Heart left ventricle (tissue), 13 donors: Measurements from ENCODE around the gene ADAMTS18.

Experiments used
- POLR2A ChIP-seq, 2 donors: fragments of 450-650 bp; IDR thresholded peaks; one replicate each; pipeline ENCODE4 v1.6.1; 2017; ENCODE audit warnings: antibody characterized with exemption in 2 of 2, mild to moderate bottlenecking in 2 of 2, moderate library complexity in 2 of 2
- TF ChIP-seq, protein P1 (sequence below), 12 donors: fragments of 200-600 bp; sonication (generic) in 4 of 12; IDR thresholded peaks; one replicate each; pipeline versions ENCODE4 v1.5.0 to v1.8.0; 2018 to 2022; ENCODE audit warnings: antibody characterized with exemption in 12 of 12, mild to moderate bottlenecking in 5 of 12
- donor health status: ischemic (EF 13 %, LVEDD 7.1; RV severe dilation, severe dysfunction).
- donor health status: DM: no; HTN: yes; CAD: no.
- donor health status: DM: no; HTN: no; CAD: no.
- donor health status: ischemic (EF 25% LVEDD 6.9; RV normal size, moderate dysfunction).
- donor health status: ischemic (EF 25% LVEDD 5.7; RV mildly dilated, moderate dysfunction).
- donor health status: ischemic (EF 35%, LVEDD 5.7; RV mildly dilated, moderate dysfunction).
- donor health status: nonischemic (EF 11% LVEDD 7.7; RV severe dilation, severe dysfunction).
- donor health status: DM: yes; HTN: yes; CAD: no.
- donor health status: PGD.
- donor health status: ischemic (EF 29% LVEDD 5.4; RV normal size, mild dysfunction).
- donor health status: nonischemic (EF 23%, LVEDD 6.1; RV moderate dilation, normal function).

DNA sequence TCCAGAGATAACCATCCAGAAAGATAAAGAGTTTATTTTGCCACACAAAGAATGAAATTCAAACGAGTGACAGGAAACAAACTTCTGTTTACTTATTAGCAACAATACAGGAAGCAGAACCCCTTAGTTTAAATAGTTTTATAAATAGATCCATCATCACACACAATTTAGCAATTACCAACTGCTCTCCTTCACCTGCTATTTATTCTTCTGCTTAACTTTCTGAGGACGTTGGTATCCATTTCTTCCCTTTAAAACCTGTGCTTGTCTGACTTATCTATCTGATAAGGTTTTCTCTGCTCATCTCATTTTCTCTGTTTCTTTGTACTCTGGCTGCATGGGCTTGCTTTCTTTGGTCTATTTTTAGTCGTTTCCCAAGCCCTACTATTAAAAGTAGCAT lies 4.3 kb upstream of the ADAMTS18 start:
- TF ChIP-seq, protein P1, sequence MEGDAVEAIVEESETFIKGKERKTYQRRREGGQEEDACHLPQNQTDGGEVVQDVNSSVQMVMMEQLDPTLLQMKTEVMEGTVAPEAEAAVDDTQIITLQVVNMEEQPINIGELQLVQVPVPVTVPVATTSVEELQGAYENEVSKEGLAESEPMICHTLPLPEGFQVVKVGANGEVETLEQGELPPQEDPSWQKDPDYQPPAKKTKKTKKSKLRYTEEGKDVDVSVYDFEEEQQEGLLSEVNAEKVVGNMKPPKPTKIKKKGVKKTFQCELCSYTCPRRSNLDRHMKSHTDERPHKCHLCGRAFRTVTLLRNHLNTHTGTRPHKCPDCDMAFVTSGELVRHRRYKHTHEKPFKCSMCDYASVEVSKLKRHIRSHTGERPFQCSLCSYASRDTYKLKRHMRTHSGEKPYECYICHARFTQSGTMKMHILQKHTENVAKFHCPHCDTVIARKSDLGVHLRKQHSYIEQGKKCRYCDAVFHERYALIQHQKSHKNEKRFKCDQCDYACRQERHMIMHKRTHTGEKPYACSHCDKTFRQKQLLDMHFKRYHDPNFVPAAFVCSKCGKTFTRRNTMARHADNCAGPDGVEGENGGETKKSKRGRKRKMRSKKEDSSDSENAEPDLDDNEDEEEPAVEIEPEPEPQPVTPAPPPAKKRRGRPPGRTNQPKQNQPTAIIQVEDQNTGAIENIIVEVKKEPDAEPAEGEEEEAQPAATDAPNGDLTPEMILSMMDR (IDR thresholded peaks at IDR 0.05), result no peak
- TF ChIP-seq POLR2A (IDR thresholded peaks at IDR 0.05), result no peak
